Endothelial cell (in vitro differentiated cells): Measurements from ENCODE around the gene CNIH3. TPM values are rescaled to one million over a fixed set of nuclear protein-coding genes. Genes with fewer than 3 reads are reported as not detected.
A peak's percentile ranks its signal among the peaks of the same experiment; 100 is the strongest.

Experiments used
- DNase-seq: peaks from one replicate; pipeline ENCODE4 v3.0.0; 2021; ENCODE audit warnings: low spot score
- H3K27ac Mint-ChIP-seq: one replicate; pipeline ENCODE4 v1.8.0; 2021; ENCODE audit warnings: mixed read lengths, inconsistent platforms; ENCODE audit not compliant: unreplicated experiment
- H3K27me3 Mint-ChIP-seq: one replicate; pipeline ENCODE4 v1.8.0; 2021; ENCODE audit warnings: mild to moderate bottlenecking, moderate library complexity, mixed read lengths, inconsistent platforms; ENCODE audit not compliant: unreplicated experiment
- H3K36me3 Mint-ChIP-seq: one replicate; pipeline ENCODE4 v1.8.0; 2021; ENCODE audit warnings: mild to moderate bottlenecking, low read depth, mixed read lengths, inconsistent platforms; ENCODE audit not compliant: unreplicated experiment
- H3K4me1 Mint-ChIP-seq: one replicate; pipeline ENCODE4 v1.8.0; 2021; ENCODE audit warnings: mild to moderate bottlenecking, mixed read lengths, inconsistent platforms; ENCODE audit not compliant: unreplicated experiment
- H3K4me3 Mint-ChIP-seq: one replicate; pipeline ENCODE4 v1.8.0; 2021; ENCODE audit warnings: mild to moderate bottlenecking, mixed read lengths, inconsistent platforms; ENCODE audit not compliant: unreplicated experiment
- H3K9me3 Mint-ChIP-seq: one replicate; pipeline ENCODE4 v1.8.0; 2021; ENCODE audit warnings: mixed read lengths, inconsistent platforms; ENCODE audit not compliant: unreplicated experiment
- CTCF ChIP-seq: fragments of 200-600 bp; sonication (generic); IDR thresholded peaks from one replicate; pipeline ENCODE4 v1.5.0; 2021; ENCODE audit warnings: antibody characterized with exemption; ENCODE audit not compliant: unreplicated experiment
- total RNA-seq: library from RNA; stranded (reverse); fragmentation: NEBNext Ultra II Directional; extraction: Animal tissue kit (Norgen Biotek cat#: 25700); gene quantifications from one replicate; pipeline ENCODE4 v1.2.1, GENCODE V29; 2021; ENCODE audit not compliant: unreplicated experiment

The CNIH3 gene
- total RNA-seq, 1 donor from 2014 or later = 4.7 TPM

GRCh38 chr1:224783006-224783651 is 167.0 kb downstream of the CNIH3 start:
- no peak for TF ChIP-seq CTCF
- H3K27ac Mint-ChIP-seq = peak overlapping the region; percentile 94
- peak overlapping the region; percentile 32 for H3K4me3 Mint-ChIP-seq
- H3K36me3 Mint-ChIP-seq = no peaks in the 10 kb centered on the region
- peaks cover 8% of the 10 kb centered on the region for H3K27me3 Mint-ChIP-seq
- no peak for DNase-seq
- H3K4me1 Mint-ChIP-seq = peaks cover 45% of the 10 kb centered on the region
- H3K9me3 Mint-ChIP-seq = peaks cover 4% of the 10 kb centered on the region

DNA sequence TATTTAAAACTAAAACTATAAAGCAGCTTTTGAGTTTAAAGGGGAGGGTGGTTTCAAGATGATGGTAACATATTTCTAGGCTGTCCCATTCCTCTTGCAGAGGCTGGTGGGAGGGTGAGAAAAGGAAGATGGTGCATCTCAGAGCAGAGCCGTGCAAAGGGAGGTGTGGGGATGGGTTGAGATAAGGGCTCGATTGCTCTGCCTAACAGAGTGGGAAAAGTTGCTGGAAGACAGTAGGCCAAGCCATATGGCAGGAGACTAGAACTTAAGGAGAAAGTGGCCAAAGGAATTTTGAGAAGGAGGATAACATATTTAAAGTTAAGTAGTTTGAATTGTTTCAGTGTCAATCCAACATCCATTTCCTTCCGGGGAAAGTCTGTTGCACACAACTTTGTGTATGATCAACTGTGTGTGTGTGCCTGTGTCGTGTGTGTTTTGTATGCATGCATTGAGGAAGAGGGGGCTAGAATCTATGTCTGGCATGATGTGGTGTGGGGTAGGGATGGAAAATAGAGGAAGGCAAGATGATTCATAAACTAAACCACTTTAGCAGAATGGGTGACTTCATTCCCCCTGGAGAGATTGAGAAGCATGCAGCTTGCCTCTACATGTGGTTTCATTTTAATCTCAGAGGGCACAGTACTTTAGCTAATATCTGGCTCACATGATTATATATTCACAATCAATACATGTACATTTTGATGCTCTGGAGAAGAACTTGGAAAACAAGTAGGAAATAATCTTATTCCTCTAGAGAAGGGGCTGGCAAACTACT is 168.3 kb downstream of the CNIH3 start:
- DNase-seq = no peak
- H3K36me3 Mint-ChIP-seq = no peaks in the 10 kb centered on the region

GRCh38 chr1:224785040-224785328 is 168.9 kb downstream of the CNIH3 start:
- Mint-ChIP-seq H3K4me3 (no peak overlapping the region), H3K9me3 (peaks cover 4% of the 10 kb centered on the region), H3K4me1 (peaks cover 45% of the 10 kb centered on the region), H3K36me3 (no peaks in the 10 kb centered on the region), H3K27ac (no peak overlapping the region), H3K27me3 (peaks cover 10% of the 10 kb centered on the region)
- TF ChIP-seq CTCF = no peak
- no peak for DNase-seq

More for the DNA sequence above, 168.3 kb downstream of the CNIH3 start:
- Mint-ChIP-seq H3K9me3 (peaks cover 4% of the 10 kb centered on the region), H3K27ac (peak overlapping the region; percentile 94), H3K27me3 (peaks cover 10% of the 10 kb centered on the region), H3K4me3 (no peak overlapping the region), H3K4me1 (peaks cover 45% of the 10 kb centered on the region)
- TF ChIP-seq CTCF = no peak

GRCh38 chr1:224785622-224786021 is 169.5 kb downstream of the CNIH3 start:
- no peak for DNase-seq
- TF ChIP-seq CTCF = no peak
- H3K27ac Mint-ChIP-seq = no peak overlapping the region
- H3K4me1 Mint-ChIP-seq = peaks cover 46% of the 10 kb centered on the region
- no peak overlapping the region for H3K4me3 Mint-ChIP-seq
- H3K9me3 Mint-ChIP-seq = peaks cover 4% of the 10 kb centered on the region
- H3K36me3 Mint-ChIP-seq = no peaks in the 10 kb centered on the region
- peaks cover 10% of the 10 kb centered on the region for H3K27me3 Mint-ChIP-seq

DNA sequence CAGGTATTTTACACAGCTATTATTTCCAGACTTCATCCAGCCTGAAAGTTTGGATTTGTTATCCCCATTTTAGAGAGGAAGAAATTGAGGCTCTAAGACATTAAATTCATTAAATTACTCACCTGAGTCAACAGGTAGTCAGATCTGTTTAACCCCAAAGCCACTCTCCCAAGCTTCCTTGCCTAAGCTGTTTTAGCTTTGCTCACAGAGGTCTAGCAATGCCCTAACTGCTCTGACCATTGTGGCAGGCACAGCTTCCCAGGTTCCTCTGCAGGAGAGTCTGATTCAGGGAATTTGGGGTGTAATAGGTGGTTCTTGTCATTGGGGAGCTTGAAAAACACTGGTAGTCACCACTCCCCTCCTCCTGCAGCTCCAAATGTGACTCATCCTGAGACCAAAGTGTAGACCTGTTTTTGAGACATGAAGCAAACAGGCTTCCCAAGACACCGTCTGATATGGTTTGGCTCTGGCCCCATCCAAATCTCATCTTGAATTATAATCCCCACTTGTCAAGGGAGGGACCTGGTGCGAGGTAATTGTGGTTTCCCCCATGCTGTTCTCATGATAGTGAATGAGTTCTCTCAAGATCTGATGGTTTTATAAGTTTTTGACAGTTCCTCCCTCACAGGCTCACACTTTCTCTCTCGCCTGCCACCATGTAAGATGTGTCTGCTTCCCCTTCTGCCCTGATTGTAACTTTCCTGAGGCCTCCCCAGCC is 170.6 kb downstream of the CNIH3 start:
- H3K27me3 Mint-ChIP-seq = peaks cover 10% of the 10 kb centered on the region
- H3K36me3 Mint-ChIP-seq = no peaks in the 10 kb centered on the region
- peaks cover 42% of the 10 kb centered on the region for H3K4me1 Mint-ChIP-seq
- H3K9me3 Mint-ChIP-seq = peaks cover 4% of the 10 kb centered on the region
- no peak overlapping the region for H3K4me3 Mint-ChIP-seq
- no peak overlapping the region for H3K27ac Mint-ChIP-seq
- TF ChIP-seq CTCF = no peak
- no peak for DNase-seq
